K562 (cell line): ENCODE data around the gene CCDC159. TPM values are rescaled to one million over a fixed set of nuclear protein-coding genes. Genes with fewer than 3 reads are reported as not detected.

Experiments used
- ATAC-seq: fragments of 200-7000 bp; cut with Tn5 transposase; 3 replicates; pipeline ENCODE4 v1.9.1; 2020; ENCODE audit warnings: moderate library complexity
- BruUV-seq: library from RNA; stranded (reverse); fragments of 400-500 nt; replicated peaks from 2 replicates; lab custom pipeline; 2021; lab: Mats Ljungman, UMichigan
- CTCF ChIA-PET: fragments of 300-600 bp; formaldehyde crosslinking; extraction: SDS; loops from one replicate; lab custom pipeline; 2021; ENCODE audit warnings: low intra/inter-chr PET ratio; lab: Yijun Ruan, JAX
- POLR2A ChIA-PET: fragments of 300-600, 350-650 bp; sonication (Branson Sonifier 250); formaldehyde crosslinking; extraction: SDS; loops from one replicate; lab custom pipeline; 2021; ENCODE audit warnings: antibody characterized with exemption, inconsistent platforms; lab: Yijun Ruan, JAX
- DNase-seq, 4 experiments: peaks; one replicate each; pipeline versions ENCODE4 v3.0.0 to v3.0.0-alpha.2; 2011 to 2018; ENCODE audit warnings: low spot score in 3 of 4, mixed read lengths in 3 of 4; ENCODE audit errors: extremely low read depth in 1 of 4
- FAIRE-seq: peaks from 2 replicates; lab custom pipeline; 2011; peaks lifted over from hg19 to GRCh38; lab: Jason Lieb, UNC
- H2AFZ ChIP-seq: 2 replicates; pipeline ENCODE4 v1.6.0; 2011; ENCODE audit warnings: low read depth, low read length, control low read depth, inconsistent platforms
- H3K27ac ChIP-seq: fragments of 200-600 bp; 3 replicates; pipeline ENCODE4 v1.8.0; 2011; ENCODE audit warnings: low read depth, mild to moderate bottlenecking, control low read depth, inconsistent platforms, low read length, moderate library complexity, mixed read lengths; ENCODE audit errors: extremely low read depth
- H3K27me3 ChIP-seq, 2 experiments: fragments of 300-600 bp in 1 of 2; 2 replicates in 1 of 2; 3 replicates in 1 of 2; pipeline versions ENCODE4 v1.6.0 to v1.8.0; 2011; ENCODE audit warnings: inconsistent platforms in 2 of 2, low read length in 2 of 2, mild to moderate bottlenecking in 1 of 2, mixed read lengths in 1 of 2, moderate library complexity in 1 of 2; ENCODE audit not compliant: control insufficient read depth in 2 of 2, insufficient read depth in 2 of 2
- H3K36me3 ChIP-seq: fragments of 300-600 bp; 3 replicates; pipeline ENCODE4 v1.8.0; 2011; ENCODE audit warnings: mild to moderate bottlenecking, low read length, inconsistent platforms; ENCODE audit not compliant: control insufficient read depth, insufficient read depth
- H3K4me1 ChIP-seq, 2 experiments: fragments of 200-600 bp in 1 of 2; replicated peaks in 1 of 2; 2 replicates in 1 of 2; 3 replicates in 1 of 2; pipeline versions ENCODE4 v1.5.1 to v1.8.0; 2011; ENCODE audit warnings: inconsistent platforms in 2 of 2, low read length in 2 of 2, mild to moderate bottlenecking in 1 of 2, mixed read lengths in 1 of 2, moderate library complexity in 1 of 2; ENCODE audit not compliant: control insufficient read depth in 2 of 2, insufficient read depth in 2 of 2
- H3K4me2 ChIP-seq: 2 replicates; pipeline ENCODE4 v1.6.1; 2011; ENCODE audit warnings: low read length, control low read depth, inconsistent platforms, mixed read lengths; ENCODE audit not compliant: insufficient read depth
- H3K4me3 ChIP-seq: fragments of 200-600 bp; sonication (generic), shearing (Covaris generic); 2 replicates; pipeline ENCODE4 v1.5.1; 2016; ENCODE audit warnings: control low read depth, inconsistent platforms
- H3K79me2 ChIP-seq: fragments of 200-600 bp; 3 replicates; pipeline ENCODE4 v1.8.0; 2011; ENCODE audit warnings: low read length, inconsistent platforms; ENCODE audit not compliant: control insufficient read depth, insufficient read depth
- H3K9ac ChIP-seq, 2 experiments: 2 replicates each; pipeline versions ENCODE4 v1.6.0 to v1.6.1; 2011; ENCODE audit warnings: low read depth in 2 of 2, low read length in 2 of 2, control low read depth in 1 of 2, inconsistent platforms in 1 of 2, mild to moderate bottlenecking in 1 of 2, mixed read lengths in 1 of 2; ENCODE audit not compliant: insufficient read depth in 1 of 2
- H3K9me1 ChIP-seq: one replicate; pipeline ENCODE4 v1.6.0; 2011; ENCODE audit warnings: inconsistent platforms, mild to moderate bottlenecking, low read length, moderate library complexity; ENCODE audit not compliant: control insufficient read depth, insufficient read depth
- H3K9me3 ChIP-seq: replicated peaks from 2 replicates; pipeline ENCODE4 v1.5.1; 2011; ENCODE audit warnings: low read depth, low read length, inconsistent platforms; ENCODE audit not compliant: control insufficient read depth, insufficient read depth
- H4K20me1 ChIP-seq: replicated peaks from 2 replicates; pipeline ENCODE4 v1.6.1; 2011; ENCODE audit warnings: low read length, inconsistent platforms, mixed read lengths; ENCODE audit not compliant: control insufficient read depth, insufficient read depth
- CBX3 ChIP-seq, 2 experiments: IDR thresholded peaks; 1 replicate in 1 of 2; 2 replicates in 1 of 2; pipeline ENCODE4 v1.6.1; 2012; ENCODE audit warnings: inconsistent platforms in 2 of 2, low read length in 2 of 2, borderline replicate concordance in 1 of 2, control low read depth in 1 of 2
- KDM2B ChIP-seq: fragments of 250-450 bp; sonication (Bioruptor Pico); IDR thresholded peaks from 2 replicates; pipeline ENCODE4 v1.8.0; 2021; ENCODE audit warnings: mild to moderate bottlenecking, moderate library complexity
- YY1 ChIP-seq, 3 experiments: IDR thresholded peaks; 2 replicates each; pipeline ENCODE4 v1.6.1; 2011; ENCODE audit warnings: low read length in 2 of 3, mild to moderate bottlenecking in 2 of 3, moderate library complexity in 2 of 3, borderline replicate concordance in 1 of 3, control low read depth in 1 of 3, low read depth in 1 of 3; ENCODE audit not compliant: insufficient read depth in 3 of 3, insufficient replicate concordance in 2 of 3, control insufficient read depth in 1 of 3, insufficient read length in 1 of 3; ENCODE audit errors: extremely low read depth in 1 of 3
- WGBS: fragments of 100-300 bp; shearing (Covaris generic); methylation state at CpG from one replicate; pipeline ENCODE4 v1.1.6; 2016; ENCODE audit warnings: low coverage, mixed read lengths; ENCODE audit not compliant: insufficient coverage; ENCODE audit errors: missing lambda C conversion rate; 5-methylcytosine and 5-hydroxymethylcytosine counted together
- in situ Hi-C: fragments of 300-500 bp; cut with MboI; formaldehyde crosslinking; loops from 4 replicates; pipeline ENCODE4 v1.15.0; 2018; ENCODE audit warnings: inconsistent platforms, mixed read lengths
- intact Hi-C: fragments of 100-400 bp; cut with micrococcal nuclease; formaldehyde crosslinking; loops from 2 replicates; pipeline ENCODE4 v1.14.2; 2022
- polyA plus RNA-seq, 8 experiments: library from polyadenylated mRNA; depleted of rRNA in 4 of 8; stranded (reverse) in 5 of 8; unstranded in 3 of 8; fragments of >200 nt; fragmentation: Nextera tagmentation in 2 of 8; fragmentation: Illumina TruSeq in 1 of 8; extraction: Ambion mirVana in 2 of 8; extraction: Trizol in 1 of 8; gene quantifications; 2 replicates each; pipeline versions ENCODE4 v1.2.1 to v1.2.3, GENCODE V29; 2011 to 2014; ENCODE audit warnings: inconsistent platforms in 1 of 8, missing spikeins in 1 of 8
- total RNA-seq, 7 experiments: library from RNA; depleted of rRNA in 6 of 7; stranded (reverse); fragments of >200 nt in 6 of 7; fragmentation: Illumina TruSeq in 2 of 7; extraction: Trizol in 2 of 7; gene quantifications; 2 replicates each; pipeline versions ENCODE4 v1.2.1 to v1.2.3, GENCODE V29; 2011 to 2021; ENCODE audit warnings: low replicate concordance in 1 of 7

Gene CCDC159
- total and polyA plus RNA-seq, 9 of the 15 experiments (the other 6 are each of a cell fraction or from before 2014, with no cell fraction given), result 0.68 to 10.1 (median 4.7) TPM

DNA sequence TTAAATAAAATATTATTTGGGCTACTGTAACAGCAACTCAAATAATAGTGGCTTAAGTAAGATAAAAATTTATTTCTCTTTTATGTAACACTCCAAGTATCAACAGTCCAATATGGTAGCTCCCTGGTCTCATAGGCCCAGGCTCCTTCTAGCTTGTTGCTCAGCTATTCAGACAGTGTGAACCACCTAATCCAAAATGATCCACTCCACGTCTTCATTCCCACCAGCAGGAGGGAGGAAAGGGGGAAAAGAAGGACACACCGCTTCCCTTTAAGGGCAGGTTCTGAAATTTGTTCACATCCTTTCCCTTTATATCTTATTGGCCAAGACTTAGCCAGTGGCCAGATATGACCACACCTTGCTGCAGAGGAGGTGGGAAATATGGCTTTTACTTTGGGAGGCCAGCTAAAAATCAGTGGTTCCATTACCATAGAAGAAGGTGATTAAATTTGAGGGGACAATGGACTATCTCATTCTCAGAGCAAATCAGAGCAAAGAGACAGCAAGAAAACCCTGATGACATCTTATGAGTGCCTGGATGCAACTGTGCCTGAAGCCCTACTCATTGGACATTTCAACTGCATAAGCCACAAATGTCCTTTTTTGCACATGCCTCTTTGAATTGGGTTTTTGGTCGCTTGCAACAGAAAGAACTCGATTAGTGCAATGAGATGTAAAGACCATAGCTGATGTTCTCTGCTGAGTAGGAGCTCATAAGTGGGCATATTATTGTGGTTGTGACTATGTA lies 44.8 kb downstream of the CCDC159 start:
- H3K9me1 ChIP-seq, result no peaks in the 10 kb centered on the region
- in situ Hi-C loops (no loop called here), intact Hi-C loops (no loop called here)
- no peak for TF ChIP-seq KDM2B (CRISPR knock-in tag)
- peak in 1 of 3 experiments; percentile 57 for TF ChIP-seq YY1 (IDR thresholded peaks at IDR 0.05; ENCODE audit: borderline replicate concordance in 1 of 3, control insufficient read depth in 1 of 3, extremely low read depth in 1 of 3, insufficient read depth in 3 of 3, insufficient read length in 1 of 3, insufficient replicate concordance in 2 of 3, low read depth in 1 of 3, low read length in 2 of 3)
- TF ChIP-seq CBX3 (IDR thresholded peaks at IDR 0.05; ENCODE audit: borderline replicate concordance in 1 of 2, low read length in 2 of 2), result peak in 1 of 2 experiments; percentile 76; a peak in 1 of 3 replicates
- 20% methylated on average over 3 of the region's 4 CpGs for WGBS
- ATAC-seq (no peak), DNase-seq (peak in 1 of 4 experiments; percentile 2), FAIRE-seq (no peak)
- no peak overlapping the region for H3K27ac ChIP-seq
- H4K20me1 ChIP-seq, result no peaks in the 10 kb centered on the region
- ChIA-PET POLR2A (interaction anchor here (0.7 to 1.1 kb wide), 2 partner anchors 9 to 15 kb away, joined by 3 read pairs; no protein-coding TSS in a partner anchor), CTCF (no interaction called here)
- H3K79me2 ChIP-seq, result no peaks in the 10 kb centered on the region
- no peak overlapping the region for H3K4me3 ChIP-seq
- no peak overlapping the region for H2AFZ ChIP-seq
- no TSS peak for BruUV-seq
- H3K4me2 ChIP-seq, result no peak overlapping the region
- no peak overlapping the region for H3K9ac ChIP-seq
- no peaks in the 10 kb centered on the region; a peak in 2 of 5 replicates for H3K4me1 ChIP-seq
- no peaks in the 10 kb centered on the region for H3K36me3 ChIP-seq
- peaks cover 3% of the 10 kb centered on the region; the same call in 1 of the 2 replicates for H3K9me3 ChIP-seq
- H3K27me3 ChIP-seq, result no peaks in the 10 kb centered on the region
